Middle frontal gyrus (tissue), 1 donor: Measurements from ENCODE around the gene HSD3B1.
"Not testable (repeated sequence)": the region's sequence is repeated elsewhere in the genome, so short reads cannot be mapped to it uniquely, and the experiment has no call there.

Source experiments
- DNase-seq: peaks from one replicate; pipeline ENCODE4 v3.0.0-alpha.2; 2015; ENCODE audit warnings: low spot score; ENCODE audit errors: extremely low spot score

The HSD3B1 gene

GRCh38 chr1:119553302-119554071 lies 46.5 kb downstream of the HSD3B1 start:
- not testable (repeated sequence) for DNase-seq

DNA sequence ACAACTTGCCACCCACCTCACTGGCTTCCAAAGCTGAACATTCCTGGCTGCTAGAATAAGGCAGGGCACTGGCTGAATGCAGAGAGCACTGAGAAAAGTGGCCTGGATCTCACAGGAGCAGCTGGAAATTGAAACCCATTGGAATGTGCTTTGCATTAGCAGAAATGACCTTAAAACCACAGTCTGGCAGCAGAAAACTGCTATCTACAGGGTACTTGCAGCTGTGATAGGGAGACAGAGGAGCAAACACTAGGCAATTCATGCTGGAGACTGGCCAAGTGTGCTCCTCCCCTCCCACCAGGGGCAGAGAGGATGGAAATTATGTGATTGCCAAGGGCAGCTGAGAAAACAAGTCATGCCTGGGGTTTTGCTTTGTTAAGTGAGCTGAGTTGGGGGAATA lies 47.2 kb downstream of the HSD3B1 start:
- no peak for DNase-seq

DNA sequence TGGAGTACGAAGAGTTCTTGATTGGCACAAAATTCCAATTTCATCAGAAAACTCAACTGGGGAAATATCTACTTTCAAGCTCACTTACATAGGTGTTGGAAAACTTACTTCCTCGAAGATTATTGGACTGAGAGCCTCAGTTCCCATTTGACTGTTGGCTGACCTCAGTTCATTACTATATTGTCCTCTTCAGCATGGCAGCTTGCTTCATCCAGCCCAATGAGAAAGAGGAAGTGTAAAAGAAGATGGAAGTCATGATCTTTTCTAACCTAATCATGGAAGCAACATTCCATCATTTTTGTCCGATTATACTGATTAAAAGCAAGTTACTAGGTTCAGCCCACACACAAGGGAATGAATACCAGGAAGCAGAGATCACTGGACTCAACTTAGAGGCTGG lies 49.4 kb downstream of the HSD3B1 start:
- DNase-seq = no peak

DNA sequence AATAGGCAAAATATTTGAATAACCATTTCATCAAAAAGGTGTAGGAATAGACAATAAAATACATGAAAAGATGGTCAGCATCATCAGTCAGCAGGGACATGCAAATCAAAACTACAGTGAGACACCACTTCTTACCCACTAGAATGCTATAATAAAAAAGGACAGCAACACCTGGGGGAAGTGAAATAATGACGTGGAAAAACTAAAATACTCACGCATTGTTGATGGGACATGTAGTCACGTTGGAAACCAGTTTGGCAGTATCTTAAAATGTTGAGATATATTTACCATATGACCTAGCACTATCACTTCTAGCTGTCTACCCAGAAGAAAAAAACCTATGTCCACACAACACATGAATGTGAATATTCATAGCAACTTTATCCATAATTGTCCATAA lies 53.4 kb downstream of the HSD3B1 start:
- not testable (repeated sequence) for DNase-seq

- DNase-seq = no peak
Observed at GRCh38 chr1:119564548-119564947, 57.5 kb downstream of the HSD3B1 start.
